Measurements from ENCODE around the gene ALDH3B1. TPM values are rescaled to one million over a fixed set of nuclear protein-coding genes. Genes with fewer than 3 reads are reported as not detected.

Gene ALDH3B1
- total RNA-seq, 1 experiment from 2014 or later = not detected

DNA sequence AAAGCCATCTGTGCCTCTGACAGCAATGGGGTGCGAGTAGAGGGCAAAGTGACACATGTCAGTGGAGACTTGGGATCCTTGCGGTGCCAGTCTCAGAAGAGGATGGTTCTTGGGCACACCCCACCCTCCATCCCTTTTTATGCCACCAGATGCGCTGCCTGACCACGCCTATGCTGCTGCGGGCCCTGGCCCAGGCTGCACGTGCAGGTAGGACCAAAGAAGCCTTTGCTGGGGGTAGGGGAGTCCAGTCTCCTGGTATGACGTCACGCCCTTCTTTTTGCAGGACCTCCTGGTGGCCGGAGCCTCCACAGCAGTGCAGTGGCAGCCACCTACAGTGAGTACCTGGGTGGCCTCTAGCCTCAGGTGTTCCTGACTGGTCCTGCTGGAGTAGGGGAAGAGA is 21.9 kb downstream of the ALDH3B1 start:
- no CpG with 5 or more reads among the region's 9 CpGs for WGBS (ENCODE audit: extremely low coverage, insufficient read length, low lambda C conversion rate)
- no peak overlapping the region for H3K23ac ChIP-seq (ENCODE audit: insufficient read length, low read depth, low read length)
- peak overlapping the region; percentile 27 for H3K4me2 ChIP-seq (ENCODE audit: insufficient read depth, insufficient read length, low read length)
- Mint-ChIP-seq H3K36me3 (ENCODE audit: insufficient read depth in 1 of 3, low read depth in 3 of 3) (peaks cover 11 to 34% (median 21%) of the 10 kb centered on the region in 3 experiments; a peak in 6 of 7 replicates), H3K9me3 (no peaks in the 10 kb centered on the region), H3K27me3 (ENCODE audit: low read depth) (no peaks in the 10 kb centered on the region), H3K4me3 (peak overlapping the region; percentile 94 to 96), H3K27ac (peak overlapping the region in 2 of 3 experiments; percentile 4 to 26; a peak in 2 of 7 replicates), H3K4me1 (peaks cover 22 to 24% of the 10 kb centered on the region in 2 experiments)
- no peak overlapping the region for H3K4ac ChIP-seq (ENCODE audit: low read depth, low read length)
- H3T11ph ChIP-seq (ENCODE audit: low read length) = no peak overlapping the region
- H3K27me3 ChIP-seq (ENCODE audit: insufficient read depth, low read length) = no peaks in the 10 kb centered on the region
- no peak overlapping the region for H3K14ac ChIP-seq (ENCODE audit: insufficient read depth, low read length)
- peaks cover 8% of the 10 kb centered on the region for H3K23me2 ChIP-seq (ENCODE audit: insufficient read length, low read depth, low read length, poor library complexity, severe bottlenecking)
- H4K20me1 ChIP-seq (ENCODE audit: control insufficient read depth, insufficient read depth, insufficient read length) = no peaks in the 10 kb centered on the region
- no peak overlapping the region for H2AK5ac ChIP-seq (ENCODE audit: insufficient read length, low read length)
- no peaks in the 10 kb centered on the region; the same call in 1 of the 2 replicates for H3K4me1 ChIP-seq (ENCODE audit: insufficient read depth, low read length)
- H4K5ac ChIP-seq (ENCODE audit: insufficient read length, low read depth, low read length) = no peak overlapping the region
- H3K79me1 ChIP-seq (ENCODE audit: insufficient read depth, low read depth, low read length, poor library complexity, severe bottlenecking) = peaks cover 5% of the 10 kb centered on the region
- no peak overlapping the region for H3K56ac ChIP-seq (ENCODE audit: insufficient read length, low read depth, low read length)
- no peak overlapping the region for H2BK5ac ChIP-seq (ENCODE audit: insufficient read length, low read length)
- no peaks in the 10 kb centered on the region for H3K9me3 ChIP-seq (ENCODE audit: control insufficient read depth, low read depth, low read length)
- H2BK15ac ChIP-seq (ENCODE audit: low read depth, low read length) = no peak overlapping the region
- H2BK12ac ChIP-seq (ENCODE audit: insufficient read length, low read depth, low read length) = no peak overlapping the region
- H2AFZ ChIP-seq (ENCODE audit: low read length) = no peak overlapping the region
- DNase-seq = no peak
- H4K8ac ChIP-seq (replicated peaks; ENCODE audit: insufficient read length, low read depth, low read length) = no peak overlapping the region
- H3K79me2 ChIP-seq (ENCODE audit: insufficient read depth, low read length) = no peaks in the 10 kb centered on the region
- no peak overlapping the region for H2BK20ac ChIP-seq (ENCODE audit: low read depth, low read length, poor library complexity, severe bottlenecking)
- H3K18ac ChIP-seq (ENCODE audit: insufficient read length, low read depth, low read length) = no peak overlapping the region
- no peak overlapping the region for H3K9ac ChIP-seq (ENCODE audit: extremely low read depth, insufficient read length, low read length)
- no peak overlapping the region for H4K91ac ChIP-seq (ENCODE audit: insufficient read length, low read depth, low read length)
- H3K27ac ChIP-seq (ENCODE audit: insufficient read length, low read depth, low read length) = no peak overlapping the region
- H2BK120ac ChIP-seq (ENCODE audit: low read depth, low read length, poor library complexity, severe bottlenecking) = no peak overlapping the region
- TF ChIP-seq, protein P1, sequence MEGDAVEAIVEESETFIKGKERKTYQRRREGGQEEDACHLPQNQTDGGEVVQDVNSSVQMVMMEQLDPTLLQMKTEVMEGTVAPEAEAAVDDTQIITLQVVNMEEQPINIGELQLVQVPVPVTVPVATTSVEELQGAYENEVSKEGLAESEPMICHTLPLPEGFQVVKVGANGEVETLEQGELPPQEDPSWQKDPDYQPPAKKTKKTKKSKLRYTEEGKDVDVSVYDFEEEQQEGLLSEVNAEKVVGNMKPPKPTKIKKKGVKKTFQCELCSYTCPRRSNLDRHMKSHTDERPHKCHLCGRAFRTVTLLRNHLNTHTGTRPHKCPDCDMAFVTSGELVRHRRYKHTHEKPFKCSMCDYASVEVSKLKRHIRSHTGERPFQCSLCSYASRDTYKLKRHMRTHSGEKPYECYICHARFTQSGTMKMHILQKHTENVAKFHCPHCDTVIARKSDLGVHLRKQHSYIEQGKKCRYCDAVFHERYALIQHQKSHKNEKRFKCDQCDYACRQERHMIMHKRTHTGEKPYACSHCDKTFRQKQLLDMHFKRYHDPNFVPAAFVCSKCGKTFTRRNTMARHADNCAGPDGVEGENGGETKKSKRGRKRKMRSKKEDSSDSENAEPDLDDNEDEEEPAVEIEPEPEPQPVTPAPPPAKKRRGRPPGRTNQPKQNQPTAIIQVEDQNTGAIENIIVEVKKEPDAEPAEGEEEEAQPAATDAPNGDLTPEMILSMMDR (conservative IDR thresholded peaks at IDR 0.05) = no peak

All from H9 (cell line).